MCF 10A (cell line): ENCODE data around the gene EIF6. TPM values are rescaled to one million over a fixed set of nuclear protein-coding genes. Genes with fewer than 3 reads are reported as not detected.
A peak's percentile ranks its signal among the peaks of the same experiment; 100 is the strongest.

Source experiments
- BruUV-seq: library from RNA; stranded (reverse); fragments of 400-500 nt; replicated peaks from 2 replicates; lab custom pipeline; 2021; lab: Mats Ljungman, UMichigan
- CTCF ChIA-PET: fragments of 300-600 bp; sonication (Branson Sonifier 250); formaldehyde crosslinking; extraction: SDS; loops from one replicate; lab custom pipeline; 2021; ENCODE audit warnings: antibody characterized with exemption, inconsistent platforms; lab: Yijun Ruan, JAX
- POLR2A ChIA-PET: fragments of 300-600, 350-650 bp; sonication (Branson Sonifier 250); formaldehyde crosslinking; extraction: SDS; loops from one replicate; lab custom pipeline; 2020; ENCODE audit warnings: antibody characterized with exemption, inconsistent platforms; lab: Yijun Ruan, JAX
- DNase-seq: peaks from one replicate; pipeline ENCODE4 v3.0.0-alpha.2; 2018; ENCODE audit not compliant: unreplicated experiment
- H3K27ac Mint-ChIP-seq: one replicate; pipeline ENCODE4 v1.8.0; 2022; ENCODE audit warnings: mild to moderate bottlenecking, low read depth, mixed read lengths; ENCODE audit not compliant: unreplicated experiment
- H3K27me3 Mint-ChIP-seq: one replicate; pipeline ENCODE4 v1.8.0; 2022; ENCODE audit warnings: mixed read lengths; ENCODE audit not compliant: insufficient read depth, unreplicated experiment
- H3K36me3 Mint-ChIP-seq: one replicate; pipeline ENCODE4 v1.8.0; 2022; ENCODE audit warnings: mild to moderate bottlenecking, moderate library complexity, mixed read lengths; ENCODE audit not compliant: insufficient read depth, unreplicated experiment
- H3K4me1 Mint-ChIP-seq: one replicate; pipeline ENCODE4 v1.8.0; 2022; ENCODE audit warnings: mixed read lengths; ENCODE audit not compliant: insufficient read depth, unreplicated experiment
- H3K4me3 Mint-ChIP-seq: one replicate; pipeline ENCODE4 v1.8.0; 2022; ENCODE audit warnings: mild to moderate bottlenecking, moderate library complexity, mixed read lengths; ENCODE audit not compliant: unreplicated experiment
- H3K9me3 Mint-ChIP-seq: one replicate; pipeline ENCODE4 v1.8.0; 2022; ENCODE audit warnings: mixed read lengths; ENCODE audit not compliant: unreplicated experiment
- CTCF ChIP-seq: fragments of 200-600 bp; IDR thresholded peaks from one replicate; pipeline ENCODE4 v1.8.0; 2022; ENCODE audit warnings: antibody characterized with exemption, mild to moderate bottlenecking; ENCODE audit not compliant: unreplicated experiment
- intact Hi-C: fragments of 100-400 bp; cut with micrococcal nuclease; formaldehyde crosslinking; loops from 2 replicates; pipeline ENCODE4 v1.14.1; 2022
- total RNA-seq: library from RNA; stranded (reverse); gene quantifications from 2 replicates; pipeline ENCODE4 v1.2.3, GENCODE V29; 2022

The EIF6 gene
- total RNA-seq, 1 experiment from 2014 or later: 322 TPM

- H3K27ac Mint-ChIP-seq: peak overlapping the region; percentile 94
- intact Hi-C loops: loop anchor here (1.0 kb wide), 2 partner anchors 24 to 134 kb away; no protein-coding TSS in a partner anchor
- CTCF ChIA-PET: interaction anchor here (0.6 to 16.2 kb wide), 30 partner anchors 8 to 179 kb away, joined by 3 to 374 read pairs (median 9); partner anchors contain the start of genes CEP250, EIF6, FAM83C and GDF5
- no TSS peak for BruUV-seq
- H3K4me1 Mint-ChIP-seq: peaks cover 69% of the 10 kb centered on the region
- DNase-seq: no peak
- no peak for TF ChIP-seq CTCF
- no peak overlapping the region for H3K4me3 Mint-ChIP-seq
- peaks cover 6% of the 10 kb centered on the region for H3K36me3 Mint-ChIP-seq
- no peaks in the 10 kb centered on the region for H3K9me3 Mint-ChIP-seq
- POLR2A ChIA-PET: interaction anchor here (0.8 to 13.4 kb wide), 20 partner anchors 13 to 358 kb away, joined by 3 to 468 read pairs (median 20); partner anchors contain the start of genes CEP250, EDEM2, EIF6 and GDF5
- no peaks in the 10 kb centered on the region for H3K27me3 Mint-ChIP-seq
Observed at GRCh38 chr20:35304956-35305355, 20.4 kb upstream of the EIF6 start.

- Mint-ChIP-seq H3K4me1 (peaks cover 63% of the 10 kb centered on the region), H3K27ac (peak overlapping the region; percentile 94), H3K36me3 (peaks cover 2% of the 10 kb centered on the region), H3K27me3 (no peaks in the 10 kb centered on the region), H3K9me3 (no peaks in the 10 kb centered on the region), H3K4me3 (no peak overlapping the region)
- intact Hi-C loops: loop anchor here (1.0 kb wide), 3 partner anchors 25 to 143 kb away; no protein-coding TSS in a partner anchor
- ChIA-PET POLR2A (interaction anchor here (0.6 to 13.4 kb wide), 19 partner anchors 14 to 168 kb away, joined by 3 to 468 read pairs (median 29); partner anchors contain the start of genes CEP250, EDEM2, EIF6 and GDF5), CTCF (interaction anchor here (0.6 to 16.2 kb wide), 48 partner anchors 9 to 1441 kb away, joined by 3 to 374 read pairs (median 6); partner anchors contain the start of genes CEP250, EDEM2, EIF6 and FAM83C)
- no TSS peak for BruUV-seq
- peak; percentile 92 for TF ChIP-seq CTCF
- DNase-seq: peak; percentile 92
Observed at GRCh38 chr20:35303735-35304491, 19.3 kb upstream of the EIF6 start.

DNA sequence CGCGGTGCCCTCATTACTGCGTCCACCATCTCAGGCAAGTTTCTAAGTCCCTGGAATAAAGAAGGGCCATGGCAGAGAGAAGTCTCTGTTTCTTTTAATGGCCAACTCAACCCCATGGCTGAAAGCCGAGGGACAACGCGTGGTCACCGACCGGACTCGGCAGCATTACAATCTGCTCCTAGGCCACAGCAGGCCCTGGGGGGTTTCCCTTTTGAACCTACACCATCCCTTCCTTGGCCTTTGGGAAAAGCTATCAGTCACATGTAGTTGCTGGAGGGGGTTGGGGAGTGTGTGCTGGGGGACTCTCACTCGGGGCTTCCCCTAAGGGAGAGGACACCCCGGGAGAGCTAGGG lies 18.8 kb upstream of the EIF6 start:
- CTCF ChIA-PET: interaction anchor here (0.5 to 16.2 kb wide), 40 partner anchors 10 to 1441 kb away, joined by 3 to 374 read pairs (median 9); partner anchors contain the start of genes CEP250, EDEM2, EIF6 and FAM83C
- intact Hi-C loops: loop anchor here (1.0 kb wide), 1 partner anchor 144 kb away; no protein-coding TSS in a partner anchor
- Mint-ChIP-seq H3K27me3 (no peaks in the 10 kb centered on the region), H3K36me3 (no peaks in the 10 kb centered on the region), H3K4me3 (no peak overlapping the region), H3K9me3 (no peaks in the 10 kb centered on the region), H3K4me1 (peaks cover 64% of the 10 kb centered on the region), H3K27ac (peak overlapping the region; percentile 94)
- no peak for TF ChIP-seq CTCF
- BruUV-seq: no TSS peak
- POLR2A ChIA-PET: interaction anchor here (1.2 to 13.4 kb wide), 11 partner anchors 15 to 168 kb away, joined by 3 to 468 read pairs (median 92); partner anchors contain the start of genes CEP250, EIF6, GDF5 and MMP24OS
- no peak for DNase-seq
